ENCODE data around the gene CCDC66. TPM values are rescaled to one million over a fixed set of nuclear protein-coding genes. Genes with fewer than 3 reads are reported as not detected.
A peak's percentile ranks its signal among the peaks of the same experiment; 100 is the strongest.
"Not testable (repeated sequence)": the region's sequence is repeated elsewhere in the genome, so short reads cannot be mapped to it uniquely, and the experiment has no call there.

CCDC66 gene
- polyA plus RNA-seq (2013, experiment 1 of 2; ENCODE audit: insufficient read length): 10.9 TPM
- polyA plus RNA-seq (2013, experiment 2 of 2; ENCODE audit: insufficient read length): 11.0 TPM

GRCh38 chr3:56556908-56557830 lies at the start of gene CCDC66:
Gene CCDC66, plus strand, starts transcription at chr3:56557175. Its CDS starts 68 bp downstream, at chr3:56557243.
- DNase-seq: peak; percentile 93

- DNase-seq: no peak
These were observed 37.3 kb upstream of the CCDC66 start for GRCh38 chr3:56519641-56520040.

- DNase-seq: no peak
These were observed 34.6 kb upstream of the CCDC66 start for GRCh38 chr3:56522374-56522773.

GRCh38 chr3:56525291-56525690 lies 31.7 kb upstream of the CCDC66 start:
- no peak for DNase-seq

- no peak for DNase-seq
These were observed 20.2 kb upstream of the CCDC66 start for GRCh38 chr3:56536735-56537134.

- no peak for DNase-seq
These were observed 9.5 kb upstream of the CCDC66 start for GRCh38 chr3:56547486-56547885.

GRCh38 chr3:56557831-56558170 lies 826 bp downstream of the CCDC66 start:
- DNase-seq: no peak

- DNase-seq: no peak
These were observed 16.5 kb downstream of the CCDC66 start for GRCh38 chr3:56573501-56573900.

GRCh38 chr3:56581941-56582340 lies 25.0 kb downstream of the CCDC66 start:
- DNase-seq: not testable (repeated sequence)

GRCh38 chr3:56584275-56584674 lies 27.3 kb downstream of the CCDC66 start:
- DNase-seq: not testable (repeated sequence)

GRCh38 chr3:56590814-56591213 lies 33.8 kb downstream of the CCDC66 start:
- peak; percentile 6 for DNase-seq

- no peak for DNase-seq
These were observed 34.3 kb downstream of the CCDC66 start for GRCh38 chr3:56591262-56591661.

GRCh38 chr3:56593455-56594158 lies 36.6 kb downstream of the CCDC66 start:
- no peak for DNase-seq

- no peak for DNase-seq
These were observed 39.2 kb downstream of the CCDC66 start for GRCh38 chr3:56595975-56596840.

GRCh38 chr3:56608479-56608878 lies 51.5 kb downstream of the CCDC66 start:
- DNase-seq: not testable (repeated sequence)

- DNase-seq: no peak
These were observed 53.8 kb downstream of the CCDC66 start for GRCh38 chr3:56610669-56611335.

GRCh38 chr3:56611364-56611763 lies 54.4 kb downstream of the CCDC66 start:
- DNase-seq: no peak

GRCh38 chr3:56612146-56612545 lies 55.2 kb downstream of the CCDC66 start:
- no peak for DNase-seq

GRCh38 chr3:56613016-56613415 lies 56.0 kb downstream of the CCDC66 start:
- DNase-seq: no peak

GRCh38 chr3:56616478-56617006 lies 59.6 kb downstream of the CCDC66 start:
- no peak for DNase-seq

GRCh38 chr3:56620371-56620770 lies 63.4 kb downstream of the CCDC66 start:
- DNase-seq: no peak

- no peak for DNase-seq
These were observed 64.7 kb downstream of the CCDC66 start for GRCh38 chr3:56621681-56622080.

Measured in fibroblast of skin of abdomen (primary cell).